Heart left ventricle (tissue), 16 donors: Measurements from ENCODE around the gene FEZ2. TPM values are rescaled to one million over a fixed set of nuclear protein-coding genes. Genes with fewer than 3 reads are reported as not detected.

Experiments
- ATAC-seq, 4 donors: fragments of 200-7000 bp; cut with Tn5 transposase; one replicate each; pipeline ENCODE4 v1.9.1; 2020 to 2022; ENCODE audit warnings: moderate library complexity in 4 of 4, mild to moderate bottlenecking in 3 of 4, moderate number of reproducible peaks in 1 of 4
- DNase-seq, 5 donors: peaks; one replicate each; pipeline ENCODE4 v3.0.0-alpha.2; 2020
- H3K27ac ChIP-seq, 12 donors: fragments of 200-600 bp; sonication (generic) in 4 of 12; one replicate each; pipeline versions ENCODE4 v1.5.0 to v1.8.0; 2016 to 2022; ENCODE audit warnings: mild to moderate bottlenecking in 2 of 12
- H3K27me3 ChIP-seq, 9 donors: fragments of 200-600 bp; sonication (generic) in 2 of 9; one replicate each; pipeline versions ENCODE4 v1.5.1 to v1.8.0; 2016 to 2022; ENCODE audit warnings: mild to moderate bottlenecking in 3 of 9
- H3K36me3 ChIP-seq, 9 donors: fragments of 200-600 bp; sonication (generic) in 2 of 9; one replicate each; pipeline versions ENCODE4 v1.5.0 to v1.8.0; 2018 to 2022; ENCODE audit warnings: mild to moderate bottlenecking in 2 of 9
- H3K4me1 ChIP-seq, 12 donors: fragments of 200-600 bp; sonication (generic) in 4 of 12; one replicate each; pipeline versions ENCODE4 v1.5.0 to v1.8.0; 2016 to 2022; ENCODE audit warnings: mild to moderate bottlenecking in 3 of 12
- H3K4me3 ChIP-seq, 12 donors: fragments of 200-600 bp; sonication (generic) in 4 of 12; one replicate each; pipeline versions ENCODE4 v1.5.0 to v1.8.0; 2017 to 2022; ENCODE audit warnings: mild to moderate bottlenecking in 9 of 12, moderate library complexity in 4 of 12
- H3K9me3 ChIP-seq, 12 donors: fragments of 200-600 bp; sonication (generic) in 4 of 12; one replicate each; pipeline versions ENCODE4 v1.5.0 to v1.8.0; 2016 to 2022; ENCODE audit warnings: mild to moderate bottlenecking in 1 of 12
- CTCF ChIP-seq, 12 donors: fragments of 200-600 bp; sonication (generic) in 4 of 12; IDR thresholded peaks; one replicate each; pipeline versions ENCODE4 v1.5.0 to v1.8.0; 2018 to 2022; ENCODE audit warnings: antibody characterized with exemption in 12 of 12, mild to moderate bottlenecking in 5 of 12
- POLR2A ChIP-seq, 2 donors: fragments of 450-650 bp; IDR thresholded peaks; one replicate each; pipeline ENCODE4 v1.6.1; 2017; ENCODE audit warnings: antibody characterized with exemption in 2 of 2, mild to moderate bottlenecking in 2 of 2, moderate library complexity in 2 of 2
- WGBS, 4 donors: extraction: QIAGEN DNeasy Blood & Tissue Kit in 2 of 4; methylation state at CpG; one replicate each; pipeline versions ENCODE4 v1.1.5 to v1.1.7; 2013 to 2018; 5-methylcytosine and 5-hydroxymethylcytosine counted together
- intact Hi-C, 10 donors: fragments of 100-400 bp; cut with DNase I; formaldehyde crosslinking; loops; one replicate each; pipeline versions ENCODE4 v1.11.1 to v1.14.2; 2022
- polyA plus RNA-seq, 2 donors: library from polyadenylated mRNA; stranded (reverse); fragments of 200-250 nt; gene quantifications; one replicate each; pipeline ENCODE4 v1.2.3, GENCODE V29; 2013
- total RNA-seq, 9 donors: library from RNA; depleted of rRNA in 2 of 9; stranded (reverse); fragments of >200 nt in 2 of 9; fragmentation: NEBNext Ultra II Directional in 3 of 9; extraction: Animal tissue kit (Norgen Biotek cat#: 25700) in 3 of 9; gene quantifications; one replicate each; pipeline versions ENCODE4 v1.1.0 to v1.2.4, GENCODE V29; 2016 to 2023
- donor health status: ischemic (EF 13 %, LVEDD 7.1; RV severe dilation, severe dysfunction).
- donor health status: healthy with polysubstance abuse.
- donor health status: DM: no; HTN: yes; CAD: no.
- donor health status: DM: no; HTN: no; CAD: no.
- donor health status: ischemic (EF 25% LVEDD 6.9; RV normal size, moderate dysfunction).
- donor health status: ischemic (EF 25% LVEDD 5.7; RV mildly dilated, moderate dysfunction).
- donor health status: healthy.
- donor health status: DM: yes; HTN: yes; CAD: no.
- donor health status: ischemic (EF 35%, LVEDD 5.7; RV mildly dilated, moderate dysfunction).
- donor health status: nonischemic (EF 11% LVEDD 7.7; RV severe dilation, severe dysfunction).
- donor health status: DM: yes; HTN: yes; CAD: no.
- donor health status: PGD.
- donor health status: ischemic (EF 29% LVEDD 5.4; RV normal size, mild dysfunction).
- donor health status: nonischemic (EF 23%, LVEDD 6.1; RV moderate dilation, normal function).

The FEZ2 gene
- total and polyA plus RNA-seq, 11 donors, result 26.5 to 55.4 (median 48.4) TPM

DNA sequence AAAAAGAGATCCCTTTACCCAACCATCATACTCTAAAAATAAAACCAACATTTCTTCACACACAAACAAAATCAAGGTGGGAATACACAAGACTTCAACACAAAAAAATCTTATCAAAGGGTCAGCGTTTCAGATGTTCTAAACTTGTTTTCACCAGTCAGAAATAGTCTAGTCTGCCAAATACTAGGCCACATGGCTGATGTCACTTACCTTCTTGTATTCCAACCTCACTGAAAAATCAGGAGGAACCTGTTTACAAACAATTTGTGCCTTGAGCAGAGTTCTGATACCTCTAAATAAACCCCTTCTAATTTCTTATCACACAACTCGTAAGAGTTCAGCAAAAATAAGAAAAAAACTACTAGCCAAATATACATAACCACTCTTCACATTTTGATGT is 20.1 kb downstream of the FEZ2 start:
- no peak for TF ChIP-seq POLR2A (IDR thresholded peaks at IDR 0.05)
- no peak for TF ChIP-seq CTCF (IDR thresholded peaks at IDR 0.05)
- 85 to 92% (median 89%) methylated on average over 2 of the region's 2 CpGs for WGBS, 4 donors
- Histone ChIP-seq H3K9me3 (no peaks in the 10 kb centered on the region), H3K4me1 (peaks cover 0 to 7% (median 0%) of the 10 kb centered on the region in 12 donors), H3K27ac (no peak overlapping the region), H3K4me3 (no peak overlapping the region), H3K27me3 (no peaks in the 10 kb centered on the region), H3K36me3 (peaks cover 0 to 99% (median 78%) of the 10 kb centered on the region in 9 donors)
- intact Hi-C loops, result no loop called here
- no peak for ATAC-seq
- no peak for DNase-seq

DNA sequence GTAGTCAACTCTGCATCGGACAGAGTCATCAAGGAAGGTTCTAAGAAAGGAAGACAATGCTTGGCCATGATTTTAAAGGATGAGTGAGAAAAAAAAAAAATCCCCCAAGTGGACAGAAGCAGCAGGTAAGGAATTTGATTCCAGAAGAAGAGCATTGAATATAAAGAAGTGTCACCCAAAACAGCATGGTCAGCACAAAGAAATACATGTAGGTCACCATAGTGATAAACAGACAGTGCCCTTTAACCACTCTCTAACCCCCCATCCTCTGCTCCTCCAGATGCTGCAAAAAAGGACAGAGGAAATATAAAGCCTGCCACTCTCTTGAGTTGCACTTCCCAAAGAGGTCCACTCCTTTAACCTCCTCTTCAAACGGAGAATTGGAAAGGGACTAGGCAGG is 23.4 kb downstream of the FEZ2 start:
- Histone ChIP-seq H3K9me3 (no peaks in the 10 kb centered on the region), H3K27me3 (no peaks in the 10 kb centered on the region), H3K4me3 (no peak overlapping the region), H3K4me1 (peaks cover 0 to 1% (median 0%) of the 10 kb centered on the region in 12 donors), H3K36me3 (peaks cover 0 to 92% (median 66%) of the 10 kb centered on the region in 9 donors), H3K27ac (no peak overlapping the region)
- intact Hi-C loops, result no loop called here
- ATAC-seq (no peak), DNase-seq (no peak)
- TF ChIP-seq CTCF (IDR thresholded peaks at IDR 0.05) (no peak), POLR2A (IDR thresholded peaks at IDR 0.05) (no peak)
- 93 to 96% (median 95%) methylated on average over 2 of the region's 2 CpGs for WGBS, 4 donors

- DNase-seq (no peak), ATAC-seq (no peak)
- H3K27ac ChIP-seq, result no peak overlapping the region
- H3K27me3 ChIP-seq, result no peaks in the 10 kb centered on the region
- WGBS, 4 donors, result 91 to 100% (median 98%) methylated on average over 1 of the region's 1 CpG
- intact Hi-C loops, result no loop called here
- H3K4me3 ChIP-seq, result no peak overlapping the region
- no peaks in the 10 kb centered on the region for H3K9me3 ChIP-seq
- peaks cover 0 to 83% (median 52%) of the 10 kb centered on the region in 9 donors for H3K36me3 ChIP-seq
- no peak for TF ChIP-seq POLR2A (IDR thresholded peaks at IDR 0.05)
- no peak for TF ChIP-seq CTCF (IDR thresholded peaks at IDR 0.05)
- peaks cover 0 to 6% (median 0%) of the 10 kb centered on the region in 12 donors for H3K4me1 ChIP-seq
Observed at GRCh38 chr2:36573165-36573564, 24.8 kb downstream of the FEZ2 start.

GRCh38 chr2:36572719-36573059 is 25.3 kb downstream of the FEZ2 start:
- ATAC-seq, result no peak
- Histone ChIP-seq H3K36me3 (peaks cover 0 to 79% (median 47%) of the 10 kb centered on the region in 9 donors), H3K27ac (no peak overlapping the region), H3K4me1 (peaks cover 0 to 8% (median 0%) of the 10 kb centered on the region in 12 donors), H3K4me3 (no peak overlapping the region), H3K9me3 (no peaks in the 10 kb centered on the region), H3K27me3 (no peaks in the 10 kb centered on the region)
- intact Hi-C loops, result no loop called here
- no peak for DNase-seq
- TF ChIP-seq CTCF (IDR thresholded peaks at IDR 0.05) (no peak), POLR2A (IDR thresholded peaks at IDR 0.05) (no peak)
- WGBS, 4 donors, result 83 to 89% (median 86%) methylated on average over 4 of the region's 4 CpGs
